ENCODE results near the gene TMEM272.

The TMEM272 gene

GRCh38 chr13:51773515-51773914, 71.5 kb downstream of the TMEM272 start:
- no peak for DNase-seq (ENCODE audit: insufficient read length)
- FAIRE-seq, result no peak
- TF ChIP-seq POLR2AphosphoS5 (IDR thresholded peaks at IDR 0.05; ENCODE audit: low read depth, low read length) (no peak), POLR2A (IDR thresholded peaks at IDR 0.05; ENCODE audit: low read depth, low read length) (no peak), TAF1 (IDR thresholded peaks at IDR 0.05; ENCODE audit: borderline replicate concordance, low read depth, low read length) (no peak)

- no peak for DNase-seq (ENCODE audit: insufficient read length)
- FAIRE-seq, result no peak
- TF ChIP-seq POLR2A (IDR thresholded peaks at IDR 0.05; ENCODE audit: low read depth, low read length), result no peak
These were observed 72.2 kb downstream of the TMEM272 start for GRCh38 chr13:51772781-51773180.

- DNase-seq (ENCODE audit: insufficient read length) (no peak), FAIRE-seq (no peak)
- TF ChIP-seq POLR2AphosphoS5 (IDR thresholded peaks at IDR 0.05; ENCODE audit: low read depth, low read length) (no peak), TAF1 (IDR thresholded peaks at IDR 0.05; ENCODE audit: borderline replicate concordance, low read depth, low read length) (no peak), POLR2A (IDR thresholded peaks at IDR 0.05; ENCODE audit: low read depth, low read length) (no peak)
These were observed 72.9 kb downstream of the TMEM272 start for GRCh38 chr13:51772105-51772455.

GRCh38 chr13:51771418-51772104, 73.4 kb downstream of the TMEM272 start:
- FAIRE-seq (no peak), DNase-seq (ENCODE audit: insufficient read length) (no peak)
- no peak for TF ChIP-seq POLR2A (IDR thresholded peaks at IDR 0.05; ENCODE audit: low read depth, low read length)
- TF ChIP-seq POLR2AphosphoS5 (IDR thresholded peaks at IDR 0.05; ENCODE audit: low read depth, low read length), result no peak
- TF ChIP-seq TAF1 (IDR thresholded peaks at IDR 0.05; ENCODE audit: borderline replicate concordance, low read depth, low read length), result no peak

GRCh38 chr13:51770681-51771417, 74.1 kb downstream of the TMEM272 start:
- FAIRE-seq (no peak), DNase-seq (ENCODE audit: insufficient read length) (no peak)
- no peak for TF ChIP-seq TAF1 (IDR thresholded peaks at IDR 0.05; ENCODE audit: borderline replicate concordance, low read depth, low read length)
- TF ChIP-seq POLR2AphosphoS5 (IDR thresholded peaks at IDR 0.05; ENCODE audit: low read depth, low read length), result no peak
- TF ChIP-seq POLR2A (IDR thresholded peaks at IDR 0.05; ENCODE audit: low read depth, low read length), result no peak

- no peak for TF ChIP-seq POLR2AphosphoS5 (IDR thresholded peaks at IDR 0.05; ENCODE audit: low read depth, low read length)
- TF ChIP-seq TAF1 (IDR thresholded peaks at IDR 0.05; ENCODE audit: borderline replicate concordance, low read depth, low read length), result no peak
- no peak for TF ChIP-seq POLR2A (IDR thresholded peaks at IDR 0.05; ENCODE audit: low read depth, low read length)
- DNase-seq (ENCODE audit: insufficient read length) (no peak), FAIRE-seq (no peak)
These were observed 74.8 kb downstream of the TMEM272 start for GRCh38 chr13:51770160-51770559.

- DNase-seq (ENCODE audit: insufficient read length) (no peak), FAIRE-seq (no peak)
- TF ChIP-seq POLR2A (IDR thresholded peaks at IDR 0.05; ENCODE audit: low read depth, low read length) (no peak), TAF1 (IDR thresholded peaks at IDR 0.05; ENCODE audit: borderline replicate concordance, low read depth, low read length) (no peak), POLR2AphosphoS5 (IDR thresholded peaks at IDR 0.05; ENCODE audit: low read depth, low read length) (no peak)
These were observed 75.4 kb downstream of the TMEM272 start for GRCh38 chr13:51769455-51770127.

- FAIRE-seq (no peak), DNase-seq (ENCODE audit: insufficient read length) (no peak)
- no peak for TF ChIP-seq POLR2A (IDR thresholded peaks at IDR 0.05; ENCODE audit: low read depth, low read length)
- TF ChIP-seq POLR2AphosphoS5 (IDR thresholded peaks at IDR 0.05; ENCODE audit: low read depth, low read length), result no peak
- TF ChIP-seq TAF1 (IDR thresholded peaks at IDR 0.05; ENCODE audit: borderline replicate concordance, low read depth, low read length), result no peak
These were observed 76.0 kb downstream of the TMEM272 start for GRCh38 chr13:51768976-51769375.

GRCh38 chr13:51768378-51768921, 76.5 kb downstream of the TMEM272 start:
- TF ChIP-seq TAF1 (IDR thresholded peaks at IDR 0.05; ENCODE audit: borderline replicate concordance, low read depth, low read length), result no peak
- TF ChIP-seq POLR2A (IDR thresholded peaks at IDR 0.05; ENCODE audit: low read depth, low read length), result no peak
- TF ChIP-seq POLR2AphosphoS5 (IDR thresholded peaks at IDR 0.05; ENCODE audit: low read depth, low read length), result no peak
- DNase-seq (ENCODE audit: insufficient read length) (no peak), FAIRE-seq (no peak)

GRCh38 chr13:51767100-51767499, 77.9 kb downstream of the TMEM272 start:
- FAIRE-seq, result no peak
- no peak for DNase-seq (ENCODE audit: insufficient read length)
- TF ChIP-seq POLR2AphosphoS5 (IDR thresholded peaks at IDR 0.05; ENCODE audit: low read depth, low read length) (no peak), TAF1 (IDR thresholded peaks at IDR 0.05; ENCODE audit: borderline replicate concordance, low read depth, low read length) (no peak), POLR2A (IDR thresholded peaks at IDR 0.05; ENCODE audit: low read depth, low read length) (no peak)

- TF ChIP-seq POLR2AphosphoS5 (IDR thresholded peaks at IDR 0.05; ENCODE audit: low read depth, low read length) (no peak), TAF1 (IDR thresholded peaks at IDR 0.05; ENCODE audit: borderline replicate concordance, low read depth, low read length) (no peak), POLR2A (IDR thresholded peaks at IDR 0.05; ENCODE audit: low read depth, low read length) (no peak; the same call in 1 of the 2 replicates)
- DNase-seq (ENCODE audit: insufficient read length) (no peak), FAIRE-seq (no peak)
These were observed 79.8 kb downstream of the TMEM272 start for GRCh38 chr13:51765142-51765515.

All from GM12892 (cell line).